HepG2 (cell line): ENCODE measurements around the gene SLC35A3. TPM values are rescaled to one million over a fixed set of nuclear protein-coding genes. Genes with fewer than 3 reads are reported as not detected.
A peak's percentile ranks its signal among the peaks of the same experiment; 100 is the strongest.

Experiments used
- BORCS8-MEF2B ChIP-seq: sonication (generic); formaldehyde crosslinking; IDR thresholded peaks from 2 replicates; pipeline ENCODE4 v1.8.0; 2022; ENCODE audit warnings: mild to moderate bottlenecking, missing genetic modification reagents
- CBX2 ChIP-seq, 2 experiments: fragments of 200-600 bp in 1 of 2; sonication (generic); formaldehyde crosslinking in 1 of 2; IDR thresholded peaks; 2 replicates each; pipeline versions ENCODE4 v1.7.0 to v1.8.1; 2018 to 2022; ENCODE audit warnings: low read depth in 2 of 2, low read length in 1 of 2, mild to moderate bottlenecking in 1 of 2, missing genetic modification reagents in 1 of 2
- EEA1 ChIP-seq: sonication (generic); formaldehyde crosslinking; IDR thresholded peaks from 2 replicates; pipeline ENCODE4 v1.5.1; 2020; ENCODE audit warnings: mild to moderate bottlenecking, missing genetic modification reagents, borderline replicate concordance
- HHEX ChIP-seq: IDR thresholded peaks from 2 replicates; pipeline ENCODE4 v1.6.1; 2016; ENCODE audit warnings: control low read depth
- MED8 ChIP-seq: sonication (generic); formaldehyde crosslinking; IDR thresholded peaks from 2 replicates; pipeline ENCODE4 v1.8.1; 2023; ENCODE audit warnings: mild to moderate bottlenecking, missing genetic modification reagents; ENCODE audit not compliant: insufficient replicate concordance
- RELA ChIP-seq: sonication (generic); formaldehyde crosslinking; IDR thresholded peaks from 2 replicates; pipeline ENCODE4 v1.4.0; 2020; ENCODE audit warnings: missing genetic modification reagents
- RXRA ChIP-seq: sonication (generic); formaldehyde crosslinking; IDR thresholded peaks from 2 replicates; pipeline ENCODE4 v1.5.1; 2020; ENCODE audit warnings: missing genetic modification reagents
- SMYD3 ChIP-seq: sonication (generic); formaldehyde crosslinking; IDR thresholded peaks from 2 replicates; pipeline ENCODE4 v1.8.1; 2023; ENCODE audit warnings: mild to moderate bottlenecking, missing genetic modification reagents
- TBL1XR1 ChIP-seq: fragments of 150-350 bp; IDR thresholded peaks from 2 replicates; pipeline ENCODE4 v1.6.1; 2014; ENCODE audit warnings: borderline replicate concordance, low read length; ENCODE audit not compliant: partially characterized antibody
- ZBTB1 ChIP-seq: sonication (generic); formaldehyde crosslinking; IDR thresholded peaks from 2 replicates; pipeline ENCODE4 v1.4.0; 2020; ENCODE audit warnings: missing genetic modification reagents, borderline replicate concordance
- ZBTB42 ChIP-seq: sonication (generic); formaldehyde crosslinking; IDR thresholded peaks from 2 replicates; pipeline ENCODE4 v1.5.0; 2020; ENCODE audit warnings: mild to moderate bottlenecking, missing genetic modification reagents
- ZNF329 ChIP-seq: sonication (generic); formaldehyde crosslinking; IDR thresholded peaks from 2 replicates; pipeline ENCODE4 v1.9.0; 2021; ENCODE audit warnings: low read depth, mild to moderate bottlenecking, missing genetic modification reagents
- ZNF441 ChIP-seq: sonication (generic); formaldehyde crosslinking; IDR thresholded peaks from 2 replicates; pipeline ENCODE4 v1.7.0; 2021; ENCODE audit warnings: missing genetic modification reagents, borderline replicate concordance
- ZNF703 ChIP-seq: sonication (generic); formaldehyde crosslinking; IDR thresholded peaks from 2 replicates; pipeline ENCODE4 v1.5.1; 2020; ENCODE audit warnings: missing genetic modification reagents, mild to moderate bottlenecking, moderate library complexity, borderline replicate concordance
- ZNF850 ChIP-seq: sonication (generic); formaldehyde crosslinking; conservative IDR thresholded peaks from 2 replicates; pipeline ENCODE4 v1.9.0; 2021; ENCODE audit warnings: mild to moderate bottlenecking, missing genetic modification reagents
- polyA plus RNA-seq, 8 experiments: library from polyadenylated mRNA; depleted of rRNA in 3 of 8; stranded (reverse) in 7 of 8; unstranded in 1 of 8; fragments of >200 nt; fragmentation: Illumina TruSeq in 4 of 8; extraction: Trizol in 4 of 8; gene quantifications; 2 replicates each; pipeline versions ENCODE4 v1.2.1 to v1.2.3, GENCODE V29; 2011 to 2016; ENCODE audit warnings: low read depth in 4 of 8, missing spikeins in 1 of 8, mixed read lengths in 1 of 8; ENCODE audit not compliant: insufficient read depth in 1 of 8
- total RNA-seq, 5 experiments: library from RNA; depleted of rRNA; stranded (reverse); fragments of >200 nt; fragmentation: Illumina TruSeq; extraction: Trizol; gene quantifications; 2 replicates each; pipeline ENCODE4 v1.2.3, GENCODE V29; 2016; ENCODE audit warnings: low read depth in 1 of 5
- TF ChIP-seq, protein P1 (sequence below): sonication (generic); formaldehyde crosslinking; IDR thresholded peaks from 2 replicates; pipeline ENCODE4 v1.4.0; 2020; ENCODE audit warnings: missing genetic modification reagents
- TF ChIP-seq, protein P2 (sequence below): sonication (generic); formaldehyde crosslinking; IDR thresholded peaks from 2 replicates; pipeline ENCODE4 v1.4.0; 2020; ENCODE audit warnings: missing genetic modification reagents, mild to moderate bottlenecking, borderline replicate concordance
- TF ChIP-seq, protein P3 (sequence below): sonication (generic); formaldehyde crosslinking; IDR thresholded peaks from 2 replicates; pipeline ENCODE4 v1.4.0; 2020; ENCODE audit warnings: missing genetic modification reagents
- TF ChIP-seq, protein P4 (sequence below): sonication (generic); formaldehyde crosslinking; IDR thresholded peaks from 2 replicates; pipeline ENCODE4 v1.4.0; 2020; ENCODE audit warnings: missing genetic modification reagents

The SLC35A3 gene
- total and polyA plus RNA-seq, 2 of the 13 experiments (the other 11 are each of a cell fraction or from before 2014, with no cell fraction given), result 11.2 to 24.9 TPM

DNA sequence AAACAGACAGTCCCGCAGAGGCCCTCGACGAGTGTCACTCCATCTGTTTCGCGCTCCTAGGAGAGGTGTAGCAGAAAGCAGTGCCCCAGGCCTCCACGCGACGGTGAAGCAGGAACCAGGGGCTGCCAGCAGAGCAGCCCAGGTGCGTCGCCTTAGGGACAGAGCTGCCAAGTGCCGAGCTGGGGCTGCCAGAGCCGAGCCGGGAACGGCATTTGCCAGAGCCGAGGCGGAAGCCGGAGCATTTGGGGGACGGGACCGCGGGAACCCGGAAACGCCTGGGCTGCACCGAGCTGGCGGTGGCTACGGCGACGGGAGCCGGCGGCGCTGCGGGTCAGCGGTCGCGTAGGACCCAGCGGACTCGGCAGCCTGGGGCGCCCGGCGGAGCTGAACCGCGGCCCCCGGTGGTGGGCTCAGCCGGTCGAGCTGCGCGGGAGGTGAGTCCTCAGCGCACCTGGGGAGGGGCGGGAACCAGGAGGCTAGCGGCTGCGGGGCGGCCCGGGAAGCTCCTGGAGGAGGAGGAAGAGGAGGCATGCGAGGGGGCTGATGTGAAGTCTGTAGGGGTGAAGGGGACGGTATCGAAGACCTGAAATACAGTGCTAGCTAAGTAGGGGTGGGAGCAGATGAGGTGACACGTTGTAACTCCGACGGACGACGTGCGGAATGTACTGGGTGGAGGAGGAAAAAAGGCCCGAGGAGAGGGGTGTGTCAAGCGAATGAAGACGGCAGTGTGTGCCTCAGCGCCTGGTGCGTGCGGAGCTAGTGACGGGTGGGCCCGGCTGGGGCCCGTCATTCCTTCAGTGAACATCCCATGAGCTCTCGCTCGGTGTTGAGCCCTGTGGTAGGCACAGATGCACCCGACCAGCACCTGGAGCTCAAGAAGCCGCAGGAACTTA, at the start of gene SLC35A3 (continued):
- TF ChIP-seq, protein P1, sequence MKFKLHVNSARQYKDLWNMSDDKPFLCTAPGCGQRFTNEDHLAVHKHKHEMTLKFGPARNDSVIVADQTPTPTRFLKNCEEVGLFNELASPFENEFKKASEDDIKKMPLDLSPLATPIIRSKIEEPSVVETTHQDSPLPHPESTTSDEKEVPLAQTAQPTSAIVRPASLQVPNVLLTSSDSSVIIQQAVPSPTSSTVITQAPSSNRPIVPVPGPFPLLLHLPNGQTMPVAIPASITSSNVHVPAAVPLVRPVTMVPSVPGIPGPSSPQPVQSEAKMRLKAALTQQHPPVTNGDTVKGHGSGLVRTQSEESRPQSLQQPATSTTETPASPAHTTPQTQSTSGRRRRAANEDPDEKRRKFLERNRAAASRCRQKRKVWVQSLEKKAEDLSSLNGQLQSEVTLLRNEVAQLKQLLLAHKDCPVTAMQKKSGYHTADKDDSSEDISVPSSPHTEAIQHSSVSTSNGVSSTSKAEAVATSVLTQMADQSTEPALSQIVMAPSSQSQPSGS (CRISPR knock-in tag), result peak; percentile 93
- TF ChIP-seq RXRA (CRISPR knock-in tag) (peak; percentile 66; the same call in 1 of the 2 replicates), ZNF703 (CRISPR knock-in tag) (no peak), SMYD3 (CRISPR knock-in tag) (peak; percentile 94; the same call in 1 of the 2 replicates), CBX2 (IDR thresholded peaks at IDR 0.05; ENCODE audit: low read depth, low read length) (no peak), CBX2 (CRISPR knock-in tag; IDR thresholded peaks at IDR 0.05; ENCODE audit: low read depth) (peak; percentile 83; the same call in 1 of the 2 replicates), ZBTB42 (peak; percentile 76), BORCS8-MEF2B (CRISPR knock-in tag) (peak; percentile 94), ZNF329 (CRISPR knock-in tag) (peak; percentile 84), HHEX (CRISPR knock-in tag) (no peak; the same call in 1 of the 2 replicates), RELA (peak; percentile 96), TBL1XR1 (no peak), ZNF850 (CRISPR knock-in tag) (peak; percentile 94; the same call in 1 of the 2 replicates), ZNF441 (CRISPR knock-in tag) (peak; percentile 63; the same call in 1 of the 2 replicates), MED8 (CRISPR knock-in tag) (peak; percentile 98), EEA1 (CRISPR knock-in tag) (peak; percentile 90), ZBTB1 (peak; percentile 83; the same call in 1 of the 2 replicates)
- TF ChIP-seq, protein P2, sequence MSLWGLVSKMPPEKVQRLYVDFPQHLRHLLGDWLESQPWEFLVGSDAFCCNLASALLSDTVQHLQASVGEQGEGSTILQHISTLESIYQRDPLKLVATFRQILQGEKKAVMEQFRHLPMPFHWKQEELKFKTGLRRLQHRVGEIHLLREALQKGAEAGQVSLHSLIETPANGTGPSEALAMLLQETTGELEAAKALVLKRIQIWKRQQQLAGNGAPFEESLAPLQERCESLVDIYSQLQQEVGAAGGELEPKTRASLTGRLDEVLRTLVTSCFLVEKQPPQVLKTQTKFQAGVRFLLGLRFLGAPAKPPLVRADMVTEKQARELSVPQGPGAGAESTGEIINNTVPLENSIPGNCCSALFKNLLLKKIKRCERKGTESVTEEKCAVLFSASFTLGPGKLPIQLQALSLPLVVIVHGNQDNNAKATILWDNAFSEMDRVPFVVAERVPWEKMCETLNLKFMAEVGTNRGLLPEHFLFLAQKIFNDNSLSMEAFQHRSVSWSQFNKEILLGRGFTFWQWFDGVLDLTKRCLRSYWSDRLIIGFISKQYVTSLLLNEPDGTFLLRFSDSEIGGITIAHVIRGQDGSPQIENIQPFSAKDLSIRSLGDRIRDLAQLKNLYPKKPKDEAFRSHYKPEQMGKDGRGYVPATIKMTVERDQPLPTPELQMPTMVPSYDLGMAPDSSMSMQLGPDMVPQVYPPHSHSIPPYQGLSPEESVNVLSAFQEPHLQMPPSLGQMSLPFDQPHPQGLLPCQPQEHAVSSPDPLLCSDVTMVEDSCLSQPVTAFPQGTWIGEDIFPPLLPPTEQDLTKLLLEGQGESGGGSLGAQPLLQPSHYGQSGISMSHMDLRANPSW (CRISPR knock-in tag), result peak; percentile 90
- TF ChIP-seq, protein P3, sequence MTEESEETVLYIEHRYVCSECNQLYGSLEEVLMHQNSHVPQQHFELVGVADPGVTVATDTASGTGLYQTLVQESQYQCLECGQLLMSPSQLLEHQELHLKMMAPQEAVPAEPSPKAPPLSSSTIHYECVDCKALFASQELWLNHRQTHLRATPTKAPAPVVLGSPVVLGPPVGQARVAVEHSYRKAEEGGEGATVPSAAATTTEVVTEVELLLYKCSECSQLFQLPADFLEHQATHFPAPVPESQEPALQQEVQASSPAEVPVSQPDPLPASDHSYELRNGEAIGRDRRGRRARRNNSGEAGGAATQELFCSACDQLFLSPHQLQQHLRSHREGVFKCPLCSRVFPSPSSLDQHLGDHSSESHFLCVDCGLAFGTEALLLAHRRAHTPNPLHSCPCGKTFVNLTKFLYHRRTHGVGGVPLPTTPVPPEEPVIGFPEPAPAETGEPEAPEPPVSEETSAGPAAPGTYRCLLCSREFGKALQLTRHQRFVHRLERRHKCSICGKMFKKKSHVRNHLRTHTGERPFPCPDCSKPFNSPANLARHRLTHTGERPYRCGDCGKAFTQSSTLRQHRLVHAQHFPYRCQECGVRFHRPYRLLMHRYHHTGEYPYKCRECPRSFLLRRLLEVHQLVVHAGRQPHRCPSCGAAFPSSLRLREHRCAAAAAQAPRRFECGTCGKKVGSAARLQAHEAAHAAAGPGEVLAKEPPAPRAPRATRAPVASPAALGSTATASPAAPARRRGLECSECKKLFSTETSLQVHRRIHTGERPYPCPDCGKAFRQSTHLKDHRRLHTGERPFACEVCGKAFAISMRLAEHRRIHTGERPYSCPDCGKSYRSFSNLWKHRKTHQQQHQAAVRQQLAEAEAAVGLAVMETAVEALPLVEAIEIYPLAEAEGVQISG, result peak; percentile 96
- TF ChIP-seq, protein P4, sequence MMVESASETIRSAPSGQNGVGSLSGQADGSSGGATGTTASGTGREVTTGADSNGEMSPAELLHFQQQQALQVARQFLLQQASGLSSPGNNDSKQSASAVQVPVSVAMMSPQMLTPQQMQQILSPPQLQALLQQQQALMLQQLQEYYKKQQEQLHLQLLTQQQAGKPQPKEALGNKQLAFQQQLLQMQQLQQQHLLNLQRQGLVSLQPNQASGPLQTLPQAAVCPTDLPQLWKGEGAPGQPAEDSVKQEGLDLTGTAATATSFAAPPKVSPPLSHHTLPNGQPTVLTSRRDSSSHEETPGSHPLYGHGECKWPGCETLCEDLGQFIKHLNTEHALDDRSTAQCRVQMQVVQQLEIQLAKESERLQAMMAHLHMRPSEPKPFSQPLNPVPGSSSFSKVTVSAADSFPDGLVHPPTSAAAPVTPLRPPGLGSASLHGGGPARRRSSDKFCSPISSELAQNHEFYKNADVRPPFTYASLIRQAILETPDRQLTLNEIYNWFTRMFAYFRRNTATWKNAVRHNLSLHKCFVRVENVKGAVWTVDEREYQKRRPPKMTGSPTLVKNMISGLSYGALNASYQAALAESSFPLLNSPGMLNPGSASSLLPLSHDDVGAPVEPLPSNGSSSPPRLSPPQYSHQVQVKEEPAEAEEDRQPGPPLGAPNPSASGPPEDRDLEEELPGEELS, result no peak; the same call in 1 of the 2 replicates
